HepG2 (cell line): ENCODE data around the gene ADCY7. TPM values are rescaled to one million over a fixed set of nuclear protein-coding genes. Genes with fewer than 3 reads are reported as not detected.

Source experiments
- CREB1 ChIP-seq, 2 experiments: fragments of 450-650 bp in 1 of 2; IDR thresholded peaks; 2 replicates each; pipeline ENCODE4 v1.6.1; 2016 to 2017; ENCODE audit warnings: control low read depth in 1 of 2, mild to moderate bottlenecking in 1 of 2, missing compliant biosample characterization in 1 of 2, missing genetic modification characterization in 1 of 2
- CREM ChIP-seq, 2 experiments: sonication (generic) in 1 of 2; formaldehyde crosslinking in 1 of 2; IDR thresholded peaks; 2 replicates each; pipeline versions ENCODE4 v1.4.0 to v1.6.1; 2016 to 2020; ENCODE audit warnings: antibody characterized with exemption in 1 of 2, mild to moderate bottlenecking in 1 of 2, missing genetic modification reagents in 1 of 2
- FOXC1 ChIP-seq: sonication (generic); formaldehyde crosslinking; IDR thresholded peaks from 2 replicates; pipeline ENCODE4 v1.8.0; 2022; ENCODE audit warnings: mild to moderate bottlenecking, missing genetic modification reagents, borderline replicate concordance
- FOXJ3 ChIP-seq: sonication (generic); formaldehyde crosslinking; IDR thresholded peaks from 2 replicates; pipeline ENCODE4 v1.4.0; 2020; ENCODE audit warnings: missing genetic modification reagents, mild to moderate bottlenecking, borderline replicate concordance
- FOXK1 ChIP-seq: sonication (generic); formaldehyde crosslinking; IDR thresholded peaks from 2 replicates; pipeline ENCODE4 v1.4.0; 2020; ENCODE audit warnings: low read depth, missing genetic modification reagents, borderline replicate concordance
- GATAD2A ChIP-seq: IDR thresholded peaks from 2 replicates; pipeline ENCODE4 v1.6.1; 2016
- MTA3 ChIP-seq: sonication (generic); formaldehyde crosslinking; IDR thresholded peaks from 2 replicates; pipeline ENCODE4 v1.4.0; 2020; ENCODE audit warnings: missing genetic modification reagents
- NFATC3 ChIP-seq: sonication (generic); formaldehyde crosslinking; IDR thresholded peaks from 2 replicates; pipeline ENCODE4 v1.5.1; 2020; ENCODE audit warnings: mild to moderate bottlenecking, missing genetic modification reagents
- NFE2L2 ChIP-seq: fragments of 150-350 bp; IDR thresholded peaks from 2 replicates; pipeline ENCODE4 v1.6.1; 2014; ENCODE audit warnings: low read length
- RARA ChIP-seq: IDR thresholded peaks from 2 replicates; pipeline ENCODE4 v1.6.1; 2016; ENCODE audit warnings: missing genetic modification reagents, missing compliant biosample characterization
- SMC3 ChIP-seq: IDR thresholded peaks from 2 replicates; pipeline ENCODE4 v1.6.1; 2011; ENCODE audit warnings: low read length, improper control_type of control experiment
- SP2 ChIP-seq: sonication (generic); formaldehyde crosslinking; IDR thresholded peaks from 2 replicates; pipeline ENCODE4 v1.5.1; 2020; ENCODE audit warnings: mild to moderate bottlenecking, missing genetic modification reagents
- ZFYVE20 ChIP-seq: sonication (generic); formaldehyde crosslinking; IDR thresholded peaks from 2 replicates; pipeline ENCODE4 v1.8.0; 2023; ENCODE audit warnings: low read depth, mild to moderate bottlenecking, moderate library complexity, missing genetic modification reagents, borderline replicate concordance
- ZNF101 ChIP-seq: sonication (generic); formaldehyde crosslinking; IDR thresholded peaks from 2 replicates; pipeline ENCODE4 v1.4.0; 2020; ENCODE audit warnings: mild to moderate bottlenecking, low read depth, missing genetic modification reagents, borderline replicate concordance
- ZNF260 ChIP-seq: sonication (generic); formaldehyde crosslinking; IDR thresholded peaks from 2 replicates; pipeline ENCODE4 v1.4.0; 2020; ENCODE audit warnings: missing genetic modification reagents, low read depth, mild to moderate bottlenecking, borderline replicate concordance
- ZNF367 ChIP-seq: sonication (generic); formaldehyde crosslinking; IDR thresholded peaks from 2 replicates; pipeline ENCODE4 v1.4.0; 2020; ENCODE audit warnings: missing genetic modification reagents, borderline replicate concordance
- ZNF441 ChIP-seq: sonication (generic); formaldehyde crosslinking; IDR thresholded peaks from 2 replicates; pipeline ENCODE4 v1.7.0; 2021; ENCODE audit warnings: missing genetic modification reagents, borderline replicate concordance
- ZNF510 ChIP-seq: sonication (generic); formaldehyde crosslinking; IDR thresholded peaks from 2 replicates; pipeline ENCODE4 v1.4.0; 2020; ENCODE audit warnings: low read depth, mild to moderate bottlenecking, missing genetic modification reagents
- ZNF556 ChIP-seq: sonication (generic); formaldehyde crosslinking; IDR thresholded peaks from 2 replicates; pipeline ENCODE4 v1.4.0; 2020; ENCODE audit warnings: mild to moderate bottlenecking, missing genetic modification reagents, borderline replicate concordance
- ZNF891 ChIP-seq: sonication (generic); formaldehyde crosslinking; IDR thresholded peaks from 2 replicates; pipeline ENCODE4 v1.5.0; 2020; ENCODE audit warnings: mild to moderate bottlenecking, missing genetic modification reagents
- polyA plus RNA-seq, 8 experiments: library from polyadenylated mRNA; depleted of rRNA in 3 of 8; stranded (reverse) in 7 of 8; unstranded in 1 of 8; fragments of >200 nt; fragmentation: Illumina TruSeq in 4 of 8; extraction: Trizol in 4 of 8; gene quantifications; 2 replicates each; pipeline versions ENCODE4 v1.2.1 to v1.2.3, GENCODE V29; 2011 to 2016; ENCODE audit warnings: low read depth in 4 of 8, missing spikeins in 1 of 8, mixed read lengths in 1 of 8; ENCODE audit not compliant: insufficient read depth in 1 of 8
- total RNA-seq, 5 experiments: library from RNA; depleted of rRNA; stranded (reverse); fragments of >200 nt; fragmentation: Illumina TruSeq; extraction: Trizol; gene quantifications; 2 replicates each; pipeline ENCODE4 v1.2.3, GENCODE V29; 2016; ENCODE audit warnings: low read depth in 1 of 5
- TF ChIP-seq, protein P1 (sequence below): sonication (generic); formaldehyde crosslinking; IDR thresholded peaks from 2 replicates; pipeline ENCODE4 v1.5.0; 2020; ENCODE audit warnings: missing genetic modification reagents, mild to moderate bottlenecking, borderline replicate concordance
- TF ChIP-seq, protein P2 (sequence below): sonication (generic); formaldehyde crosslinking; IDR thresholded peaks from 2 replicates; pipeline ENCODE4 v1.8.1; 2023; ENCODE audit warnings: missing genetic modification reagents, mild to moderate bottlenecking, borderline replicate concordance
- TF ChIP-seq, protein P3 (sequence below): IDR thresholded peaks from 2 replicates; pipeline ENCODE4 v1.6.1; 2016
- TF ChIP-seq, protein P4 (sequence below): sonication (generic); formaldehyde crosslinking; conservative IDR thresholded peaks from 2 replicates; pipeline ENCODE4 v1.4.0; 2020; ENCODE audit warnings: missing genetic modification reagents
- TF ChIP-seq, protein P5 (sequence below): sonication (generic); formaldehyde crosslinking; IDR thresholded peaks from 2 replicates; pipeline ENCODE4 v1.5.0; 2020; ENCODE audit warnings: missing genetic modification reagents

ADCY7 gene
- total and polyA plus RNA-seq, 2 of the 13 experiments (the other 11 are each of a cell fraction or from before 2014, with no cell fraction given) = 2.2 to 4.3 TPM

DNA sequence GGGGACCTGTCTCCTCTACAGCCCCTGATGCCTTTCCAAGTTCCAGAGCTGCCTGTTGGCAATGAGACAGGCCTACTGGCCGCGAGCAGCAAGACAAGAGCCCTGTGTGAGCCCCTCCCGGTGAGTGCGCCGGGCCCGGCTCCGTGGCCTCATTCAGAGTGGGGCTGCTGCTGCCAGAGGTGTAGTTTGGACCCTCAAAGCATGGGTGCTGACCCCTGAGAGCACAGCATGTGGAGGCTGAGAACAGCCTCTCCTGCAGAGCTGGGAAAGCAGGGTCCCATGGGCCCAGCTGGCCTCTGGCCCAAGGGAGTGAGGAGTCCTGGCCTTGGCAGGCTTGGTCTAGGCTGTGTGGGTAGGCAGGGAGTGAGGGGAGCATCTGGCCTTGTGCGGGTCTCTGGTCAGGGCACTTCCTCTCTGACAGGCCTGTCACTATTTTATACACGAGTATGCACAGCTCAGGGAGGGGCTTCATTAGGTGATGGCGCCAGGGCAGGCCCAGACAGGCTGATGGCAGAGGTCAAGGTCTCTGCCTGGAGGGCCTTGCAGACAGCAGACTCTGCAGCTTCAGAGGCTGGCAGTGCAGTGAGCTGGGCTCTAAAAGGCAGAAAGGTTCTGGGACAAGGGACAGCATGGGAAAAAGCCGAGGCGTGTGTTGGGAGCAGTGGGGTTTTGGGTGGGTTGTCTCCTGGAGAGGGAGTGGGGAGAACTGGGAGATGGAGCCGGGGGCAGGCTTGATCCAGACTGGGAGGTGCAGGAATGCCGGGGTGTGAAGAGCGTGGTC, 43.4 kb downstream of the ADCY7 start (continued):
- no peak for TF ChIP-seq SMC3
- no peak for TF ChIP-seq NFE2L2
- TF ChIP-seq, protein P1, sequence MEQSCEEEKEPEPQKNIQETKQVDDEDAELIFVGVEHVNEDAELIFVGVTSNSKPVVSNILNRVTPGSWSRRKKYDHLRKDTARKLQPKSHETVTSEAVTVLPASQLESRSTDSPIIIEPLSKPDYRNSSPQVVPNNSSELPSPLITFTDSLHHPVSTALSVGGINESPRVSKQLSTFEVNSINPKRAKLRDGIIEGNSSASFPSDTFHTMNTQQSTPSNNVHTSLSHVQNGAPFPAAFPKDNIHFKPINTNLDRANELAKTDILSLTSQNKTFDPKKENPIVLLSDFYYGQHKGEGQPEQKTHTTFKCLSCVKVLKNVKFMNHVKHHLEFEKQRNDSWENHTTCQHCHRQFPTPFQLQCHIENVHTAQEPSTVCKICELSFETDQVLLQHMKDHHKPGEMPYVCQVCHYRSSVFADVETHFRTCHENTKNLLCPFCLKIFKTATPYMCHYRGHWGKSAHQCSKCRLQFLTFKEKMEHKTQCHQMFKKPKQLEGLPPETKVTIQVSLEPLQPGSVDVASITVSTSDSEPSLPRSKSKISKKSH (CRISPR knock-in tag) = no peak; the same call in 1 of the 2 replicates
- TF ChIP-seq, protein P2, sequence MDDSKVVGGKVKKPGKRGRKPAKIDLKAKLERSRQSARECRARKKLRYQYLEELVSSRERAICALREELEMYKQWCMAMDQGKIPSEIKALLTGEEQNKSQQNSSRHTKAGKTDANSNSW (CRISPR knock-in tag) = no peak
- TF ChIP-seq FOXC1 = no peak
- TF ChIP-seq ZNF101 (CRISPR knock-in tag) = no peak
- no peak for TF ChIP-seq SP2
- TF ChIP-seq ZNF260 (CRISPR knock-in tag) = no peak
- peak; percentile 67; the same call in 1 of the 2 replicates for TF ChIP-seq RARA (CRISPR knock-in tag)
- no peak for TF ChIP-seq ZFYVE20 (CRISPR knock-in tag)
- TF ChIP-seq ZNF891 (CRISPR knock-in tag) = peak; percentile 83; the same call in 1 of the 2 replicates
- no peak for TF ChIP-seq MTA3
- TF ChIP-seq ZNF510 (CRISPR knock-in tag) = no peak
- TF ChIP-seq ZNF556 (CRISPR knock-in tag) = no peak
- no peak for TF ChIP-seq ZNF367 (CRISPR knock-in tag)
- TF ChIP-seq ZNF441 (CRISPR knock-in tag) = no peak
- TF ChIP-seq FOXK1 = no peak
- TF ChIP-seq, protein P3, sequence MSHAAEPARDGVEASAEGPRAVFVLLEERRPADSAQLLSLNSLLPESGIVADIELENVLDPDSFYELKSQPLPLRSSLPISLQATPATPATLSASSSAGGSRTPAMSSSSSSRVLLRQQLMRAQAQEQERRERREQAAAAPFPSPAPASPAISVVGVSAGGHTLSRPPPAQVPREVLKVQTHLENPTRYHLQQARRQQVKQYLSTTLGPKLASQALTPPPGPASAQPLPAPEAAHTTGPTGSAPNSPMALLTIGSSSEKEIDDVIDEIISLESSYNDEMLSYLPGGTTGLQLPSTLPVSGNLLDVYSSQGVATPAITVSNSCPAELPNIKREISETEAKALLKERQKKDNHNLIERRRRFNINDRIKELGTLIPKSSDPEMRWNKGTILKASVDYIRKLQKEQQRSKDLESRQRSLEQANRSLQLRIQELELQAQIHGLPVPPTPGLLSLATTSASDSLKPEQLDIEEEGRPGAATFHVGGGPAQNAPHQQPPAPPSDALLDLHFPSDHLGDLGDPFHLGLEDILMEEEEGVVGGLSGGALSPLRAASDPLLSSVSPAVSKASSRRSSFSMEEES = no peak
- no peak for TF ChIP-seq NFATC3 (CRISPR knock-in tag)
- no peak for TF ChIP-seq CREB1 (IDR thresholded peaks at IDR 0.05)
- TF ChIP-seq CREB1 (CRISPR knock-in tag; IDR thresholded peaks at IDR 0.05) = no peak
- 0 out of 2 replicates have a peak, but pooled peaks have one; percentile 13 for TF ChIP-seq GATAD2A (CRISPR knock-in tag)
- TF ChIP-seq FOXJ3 (CRISPR knock-in tag) = no peak
- no peak; the same call in 1 of the 2 replicates for TF ChIP-seq CREM (IDR thresholded peaks at IDR 0.05)
- TF ChIP-seq CREM (CRISPR knock-in tag; IDR thresholded peaks at IDR 0.05) = no peak
- TF ChIP-seq, protein P4, sequence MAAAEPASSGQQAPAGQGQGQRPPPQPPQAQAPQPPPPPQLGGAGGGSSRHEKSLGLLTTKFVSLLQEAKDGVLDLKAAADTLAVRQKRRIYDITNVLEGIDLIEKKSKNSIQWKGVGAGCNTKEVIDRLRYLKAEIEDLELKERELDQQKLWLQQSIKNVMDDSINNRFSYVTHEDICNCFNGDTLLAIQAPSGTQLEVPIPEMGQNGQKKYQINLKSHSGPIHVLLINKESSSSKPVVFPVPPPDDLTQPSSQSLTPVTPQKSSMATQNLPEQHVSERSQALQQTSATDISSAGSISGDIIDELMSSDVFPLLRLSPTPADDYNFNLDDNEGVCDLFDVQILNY (CRISPR knock-in tag) = no peak
- TF ChIP-seq, protein P5, sequence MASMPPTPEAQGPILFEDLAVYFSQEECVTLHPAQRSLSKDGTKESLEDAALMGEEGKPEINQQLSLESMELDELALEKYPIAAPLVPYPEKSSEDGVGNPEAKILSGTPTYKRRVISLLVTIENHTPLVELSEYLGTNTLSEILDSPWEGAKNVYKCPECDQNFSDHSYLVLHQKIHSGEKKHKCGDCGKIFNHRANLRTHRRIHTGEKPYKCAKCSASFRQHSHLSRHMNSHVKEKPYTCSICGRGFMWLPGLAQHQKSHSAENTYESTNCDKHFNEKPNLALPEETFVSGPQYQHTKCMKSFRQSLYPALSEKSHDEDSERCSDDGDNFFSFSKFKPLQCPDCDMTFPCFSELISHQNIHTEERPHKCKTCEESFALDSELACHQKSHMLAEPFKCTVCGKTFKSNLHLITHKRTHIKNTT (CRISPR knock-in tag) = no peak
